ENCODE data around the gene SH2D1B.
A peak's percentile ranks its signal among the peaks of the same experiment; 100 is the strongest.
"Not testable (repeated sequence)": the region's sequence is repeated elsewhere in the genome, so short reads cannot be mapped to it uniquely, and the experiment has no call there.

The SH2D1B gene

DNA sequence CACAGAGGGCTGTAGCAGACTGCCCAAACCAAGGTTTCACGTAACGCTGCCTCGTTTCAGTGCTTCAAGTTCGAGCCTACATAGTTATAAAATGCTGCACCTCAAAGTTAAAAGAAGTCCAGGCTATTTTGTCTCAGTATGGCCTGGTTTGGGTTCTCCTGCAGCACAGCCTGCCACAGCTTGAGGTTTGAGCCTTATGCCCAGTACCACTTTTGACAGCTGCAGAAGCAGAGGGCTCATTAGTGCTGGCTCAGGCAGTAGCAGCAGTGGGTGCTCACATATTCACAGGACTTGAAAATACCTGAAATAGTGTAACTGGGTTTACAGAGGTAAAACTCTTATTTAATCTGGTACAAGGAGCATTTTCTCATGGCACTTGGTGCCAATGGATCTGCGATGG is 50.6 kb downstream of the SH2D1B start:
- DNase-seq (ENCODE audit: low read depth, low spot score), result peak; percentile 26

DNA sequence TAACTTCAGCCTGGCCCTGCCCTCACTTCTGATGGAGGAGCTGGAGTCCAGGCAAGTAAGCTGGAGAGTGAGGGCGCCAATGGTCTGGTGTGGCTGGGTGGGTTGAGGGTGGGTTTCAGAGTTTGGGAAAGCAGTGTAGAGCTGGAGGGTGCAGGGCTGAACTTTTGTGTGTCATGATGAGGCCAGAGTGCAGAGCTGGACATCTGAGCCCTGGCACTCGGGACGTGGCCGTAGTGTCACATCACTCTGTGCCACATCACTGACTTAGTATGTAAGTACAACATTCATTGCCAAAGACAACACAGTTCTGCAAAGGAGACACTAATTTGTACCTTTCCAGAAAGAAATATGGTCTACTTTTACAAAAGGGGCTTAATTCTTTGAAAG is 51.1 kb downstream of the SH2D1B start:
- peak; percentile 29 for DNase-seq (ENCODE audit: low read depth, low spot score)

- DNase-seq (ENCODE audit: low read depth, low spot score), result no peak
Observed at GRCh38 chr1:162360237-162360873, 51.6 kb downstream of the SH2D1B start.

GRCh38 chr1:162359523-162360236 is 52.3 kb downstream of the SH2D1B start:
- no peak for DNase-seq (ENCODE audit: low read depth, low spot score)

DNA sequence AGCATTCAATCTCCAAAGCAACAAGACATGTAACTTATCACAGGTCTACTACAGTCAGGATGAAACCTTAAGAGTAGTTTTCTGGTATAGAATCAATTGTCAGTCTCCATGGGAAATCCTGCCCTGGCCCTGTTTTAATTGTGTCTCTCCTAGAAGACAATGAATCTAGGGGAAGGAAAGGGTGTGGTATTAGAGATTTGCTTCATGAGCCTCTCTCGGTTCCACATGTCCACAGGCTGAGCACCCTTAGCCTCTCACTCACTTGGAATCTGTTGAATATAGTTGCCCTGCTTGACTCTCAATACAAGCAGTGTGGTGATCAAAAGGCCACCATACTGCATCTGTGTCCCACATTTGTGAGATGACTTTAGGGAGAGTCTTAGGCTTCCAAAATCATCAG is 53.0 kb downstream of the SH2D1B start:
- no peak for DNase-seq (ENCODE audit: low read depth, low spot score)

DNA sequence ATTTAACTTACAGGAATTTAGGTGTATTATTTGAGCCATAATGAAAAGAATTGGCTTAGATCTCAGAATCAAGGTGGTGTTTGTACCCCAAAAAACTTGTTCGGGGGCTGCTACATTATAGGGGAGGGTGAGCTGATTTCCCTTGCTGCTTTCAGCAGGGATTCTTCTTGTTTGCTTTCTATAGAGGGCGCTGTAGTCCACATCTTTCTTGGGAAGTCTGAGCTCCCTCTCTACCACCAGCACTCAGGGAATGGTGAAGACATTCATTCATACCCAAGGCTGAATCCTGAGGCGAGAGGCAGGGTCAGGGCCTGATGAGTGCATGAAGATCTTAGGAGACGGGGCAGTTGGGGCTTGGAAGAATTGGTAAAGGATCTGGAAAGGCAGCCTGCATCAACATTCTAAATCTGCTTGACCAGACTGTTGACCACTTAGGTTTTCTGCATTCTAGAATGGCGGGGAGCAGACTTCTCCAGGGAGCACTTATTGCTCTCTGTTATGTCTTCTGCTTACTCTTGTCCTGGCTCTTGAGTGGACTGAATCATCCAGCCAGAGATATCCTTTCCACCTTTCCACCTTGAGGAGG is 54.2 kb downstream of the SH2D1B start:
- peak; percentile 28 for DNase-seq (ENCODE audit: low read depth, low spot score)

DNA sequence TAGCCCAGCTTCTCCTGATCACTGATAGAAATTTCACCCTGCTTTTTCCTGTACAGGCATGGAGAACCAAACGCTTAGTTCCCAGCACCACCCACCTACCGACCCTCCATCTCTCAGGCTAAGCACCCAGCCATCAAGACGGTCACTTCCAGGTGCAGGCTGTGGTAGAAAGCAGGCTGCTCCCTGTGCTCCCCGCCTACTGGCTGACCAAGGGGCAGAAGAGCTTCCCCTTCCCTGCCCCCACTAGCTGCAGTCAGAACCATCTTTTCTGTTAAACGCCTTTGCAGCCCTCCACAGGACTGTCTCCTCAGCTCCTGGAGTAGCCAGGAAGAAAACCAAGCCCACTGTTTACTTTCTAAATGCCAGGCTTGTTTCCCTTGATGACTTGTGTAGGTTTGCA is 58.2 kb downstream of the SH2D1B start:
- DNase-seq (ENCODE audit: low read depth, low spot score), result no peak

DNA sequence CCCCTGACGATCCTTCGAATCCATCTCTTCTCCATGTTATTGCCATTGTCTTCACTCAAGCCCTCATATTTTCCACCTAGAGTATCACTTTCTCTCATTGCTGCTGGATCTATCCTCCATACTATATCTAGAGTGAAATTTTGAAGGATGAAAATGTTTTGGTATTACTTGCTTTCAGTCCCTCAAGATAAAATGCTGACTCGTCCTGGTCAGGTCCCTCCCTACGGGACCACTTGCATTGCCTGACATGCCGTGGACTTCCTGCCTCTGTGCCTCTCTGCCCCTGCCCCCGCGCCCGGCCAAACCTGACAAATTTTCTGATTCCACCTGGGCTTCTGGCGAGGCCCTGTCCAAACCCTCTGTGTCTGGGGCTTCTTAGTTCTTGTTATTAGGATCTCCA is 58.9 kb downstream of the SH2D1B start:
- no peak for DNase-seq (ENCODE audit: low read depth, low spot score)

- not testable (repeated sequence) for DNase-seq (ENCODE audit: low read depth, low spot score)
Observed at GRCh38 chr1:162351874-162352273, 60.1 kb downstream of the SH2D1B start.

DNA sequence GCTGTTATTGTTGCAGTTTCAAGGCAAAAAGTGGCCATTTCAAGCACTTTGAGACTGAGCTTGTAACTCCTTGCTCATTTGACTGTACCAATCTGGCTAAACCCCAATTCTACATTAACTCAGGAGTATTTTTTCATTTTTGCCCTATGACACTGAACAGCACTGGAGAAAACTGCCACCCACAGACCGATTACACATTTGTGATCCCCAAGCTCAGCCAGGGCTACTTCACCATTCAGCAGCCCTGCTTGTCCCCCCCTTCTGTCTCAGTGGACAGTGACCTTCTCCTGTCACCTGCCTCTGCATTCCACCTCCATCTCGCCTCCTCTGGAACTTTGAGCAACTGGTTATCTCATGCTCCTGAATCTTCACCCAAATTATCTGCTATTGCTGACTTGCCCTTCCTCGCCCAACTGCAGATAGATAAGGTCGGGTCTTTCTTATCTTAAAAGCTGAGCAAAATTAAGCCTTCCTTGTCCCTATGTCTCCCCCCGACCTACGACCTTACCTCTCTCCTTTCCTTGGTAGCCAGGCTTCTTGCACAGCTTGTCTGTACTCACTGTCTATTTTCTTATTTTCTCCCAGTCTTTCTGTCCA is 60.6 kb downstream of the SH2D1B start:
- DNase-seq (ENCODE audit: low read depth, low spot score), result no peak

DNA sequence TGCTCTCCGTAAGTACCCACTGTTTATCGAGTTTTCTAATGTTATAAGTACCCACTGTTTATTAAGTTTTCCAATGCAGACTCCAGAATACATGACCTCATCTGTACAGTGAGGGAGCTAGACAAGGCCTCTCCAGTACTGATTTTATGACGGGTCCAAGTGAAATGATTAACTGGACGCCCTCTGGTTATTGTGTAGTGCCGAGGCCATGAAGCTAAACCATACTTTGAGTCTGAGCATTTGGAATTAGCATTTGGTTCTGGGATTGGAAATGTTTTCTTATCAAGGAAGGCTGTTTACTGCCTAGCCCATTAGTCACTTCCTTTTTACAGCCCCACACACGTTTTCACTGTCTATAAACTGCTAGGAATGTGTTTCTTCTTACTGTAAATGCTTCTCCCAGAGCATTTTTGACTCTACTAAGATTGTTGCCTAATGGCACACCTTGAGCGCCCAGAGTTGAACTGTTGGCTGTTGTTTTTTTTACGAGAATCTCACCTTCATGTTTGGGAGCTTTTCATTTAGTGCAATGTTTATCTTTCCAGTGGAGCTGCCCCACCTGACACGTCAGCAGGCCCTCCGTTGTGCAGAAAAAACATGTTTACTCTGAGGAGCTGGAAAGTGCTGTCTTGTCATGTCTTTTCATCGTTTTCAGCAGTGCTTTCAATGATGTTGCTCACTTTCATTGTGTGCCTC is 62.2 kb downstream of the SH2D1B start:
- peak; percentile 79 for DNase-seq (ENCODE audit: low read depth, low spot score)

- no peak for DNase-seq (ENCODE audit: low read depth, low spot score)
Observed at GRCh38 chr1:162347281-162347680, 64.7 kb downstream of the SH2D1B start.

Data from astrocyte of the hippocampus (primary cell).